G401 (cell line): ENCODE results near the gene ISCA2. TPM values are rescaled to one million over a fixed set of nuclear protein-coding genes. Genes with fewer than 3 reads are reported as not detected.

Experiments used
- DNase-seq: peaks from one replicate; pipeline ENCODE4 v3.0.0-alpha.2; 2015; ENCODE audit warnings: low spot score
- in situ Hi-C: cut with HindIII; loops from 2 replicates; pipeline ENCODE4 v1.10.0; 2016; ENCODE audit warnings: low sequenced_read_pairs, mixed read lengths
- total RNA-seq: library from RNA; depleted of rRNA; stranded (reverse); fragments of >200 nt; shearing (Covaris generic); gene quantifications from 2 replicates; pipeline ENCODE4 v1.2.3, GENCODE V29; 2014; rRNA removed

Gene ISCA2
- total RNA-seq, 1 experiment from 2014 or later = 78.7 TPM

DNA sequence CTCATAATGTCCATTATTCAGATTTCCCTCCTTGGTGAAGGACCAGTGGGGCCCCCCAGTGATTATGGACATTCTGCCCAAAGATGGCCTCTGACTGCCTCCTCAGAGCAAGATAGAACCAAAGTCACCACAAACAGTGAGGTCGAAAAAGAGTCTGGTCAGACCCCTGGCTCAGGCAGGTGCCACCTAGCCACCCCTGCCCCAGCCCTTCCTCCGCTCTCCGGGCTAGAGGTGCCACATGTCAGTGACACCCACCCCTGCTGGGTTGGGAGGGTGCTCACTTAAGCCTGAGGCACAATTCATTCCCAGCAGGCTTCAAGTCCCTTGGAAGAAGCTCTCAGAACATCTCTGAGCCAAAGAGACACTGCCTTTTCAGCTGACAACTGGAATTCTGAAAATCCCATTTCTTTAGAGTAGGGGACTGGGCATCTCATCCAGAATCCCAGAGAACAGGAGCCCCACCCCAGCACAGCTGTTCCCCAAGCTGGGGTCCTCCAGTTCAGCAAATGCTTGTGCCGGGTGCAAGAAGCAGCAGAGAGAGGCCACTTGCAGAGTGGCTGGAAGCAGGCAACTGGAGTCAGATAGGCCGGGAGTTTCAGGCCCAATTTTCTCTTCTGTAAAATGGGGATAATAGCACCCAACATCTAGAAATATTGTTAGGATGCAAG lies 50.3 kb downstream of the ISCA2 start:
- in situ Hi-C loops = no loop called here
- no peak for DNase-seq

DNA sequence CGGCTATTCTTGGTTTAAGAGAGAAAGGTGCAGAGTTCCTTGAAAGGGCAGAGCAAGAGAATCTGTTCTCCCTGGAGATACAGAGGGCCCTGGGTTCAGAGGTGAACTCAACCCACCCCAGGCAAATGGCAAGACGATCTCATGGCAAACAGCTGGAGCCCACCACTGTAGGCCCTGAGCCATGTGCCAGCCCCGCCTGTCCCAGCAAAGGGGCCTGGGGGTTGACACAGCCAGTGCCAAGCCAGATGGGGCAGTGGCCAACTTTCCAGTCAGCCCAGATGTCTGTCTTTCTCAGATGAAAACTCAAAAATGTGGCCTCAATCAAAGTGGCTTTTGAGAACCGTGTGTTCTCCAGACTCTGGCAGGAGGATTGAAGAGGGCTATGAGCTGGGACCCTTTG lies 51.8 kb downstream of the ISCA2 start:
- no peak for DNase-seq
- in situ Hi-C loops = no loop called here

- in situ Hi-C loops = no loop called here
- DNase-seq = no peak
These were observed 52.9 kb downstream of the ISCA2 start for GRCh38 chr14:74546416-74546815.

Other genes starting within 250 kb of the ISCA2 start
- gene ABCD4, start 190.8 kb upstream of the ISCA2 start, total RNA-seq = 30.6 and 38.3 TPM in 2 replicates
- 0.06 TPM in 1 of 2 replicates, not detected in the other for gene VRTN, start 145.3 kb upstream of the ISCA2 start, total RNA-seq
- gene SYNDIG1L, start 67.6 kb upstream of the ISCA2 start, total RNA-seq = not detected in 2 replicates
- 130 and 177 TPM in 2 replicates for gene NPC2, start 460 bp upstream of the ISCA2 start, total RNA-seq
- gene LTBP2, start 118.5 kb downstream of the ISCA2 start, total RNA-seq = 30.0 and 33.4 TPM in 2 replicates
- 17.6 and 27.9 TPM in 2 replicates for gene AREL1, start 219.3 kb downstream of the ISCA2 start, total RNA-seq
- 51.4 and 63.4 TPM in 2 replicates for gene FCF1, start 219.4 kb downstream of the ISCA2 start, total RNA-seq